GM12878 (cell line): ENCODE results near the gene SECISBP2. TPM values are rescaled to one million over a fixed set of nuclear protein-coding genes. Genes with fewer than 3 reads are reported as not detected.
A peak's percentile ranks its signal among the peaks of the same experiment; 100 is the strongest.

Experiments
- ATAC-seq: fragments of 200-7000 bp; cut with Tn5 transposase; 3 replicates; pipeline ENCODE4 v1.9.1; 2020; ENCODE audit warnings: mild to moderate bottlenecking, moderate library complexity
- BruUV-seq: library from RNA; stranded (reverse); fragments of 400-500 nt; replicated peaks from 2 replicates; lab custom pipeline; 2021; lab: Mats Ljungman, UMichigan
- CTCF ChIA-PET: fragments of 300-600 bp; sonication (Branson Sonifier 250); formaldehyde crosslinking; extraction: SDS; loops from one replicate; lab custom pipeline; 2021; ENCODE audit warnings: inconsistent platforms; lab: Yijun Ruan, JAX
- POLR2A ChIA-PET: fragments of 350-600 bp; formaldehyde crosslinking; extraction: SDS; loops from one replicate; lab custom pipeline; 2021; ENCODE audit warnings: inconsistent platforms; lab: Charles Lee
- RAD21 ChIA-PET: fragments of 300-600 bp; sonication (Branson Sonifier 250); formaldehyde crosslinking; loops from one replicate; lab custom pipeline; 2023; ENCODE audit warnings: antibody characterized with exemption; ENCODE audit not compliant: unreplicated experiment; lab: Charles Lee
- SMC1A ChIA-PET: fragments of 300-600 bp; sonication (Branson Sonifier 250); formaldehyde crosslinking; loops from one replicate; lab custom pipeline; 2023; ENCODE audit not compliant: unreplicated experiment, uncharacterized antibody; lab: Charles Lee
- DNase-seq: peaks from one replicate; pipeline ENCODE4 v3.0.0-alpha.2; 2011; ENCODE audit warnings: low read depth, low spot score
- FAIRE-seq: peaks from 3 replicates; lab custom pipeline; 2011; peaks lifted over from hg19 to GRCh38; lab: Jason Lieb, UNC
- H2AFZ ChIP-seq: 2 replicates; pipeline ENCODE4 v1.6.0; 2011; ENCODE audit warnings: low read depth, low read length, control low read depth; ENCODE audit not compliant: control insufficient read depth
- H3K27ac ChIP-seq: 2 replicates; pipeline ENCODE4 v1.5.1; 2011; ENCODE audit warnings: control low read depth; ENCODE audit not compliant: control insufficient read depth, insufficient read depth
- H3K27me3 ChIP-seq, 2 experiments: replicated peaks in 1 of 2; 2 replicates each; pipeline versions ENCODE4 v1.6.0 to v1.6.1; 2011; ENCODE audit warnings: low read length in 1 of 2; ENCODE audit not compliant: control insufficient read depth in 2 of 2, insufficient read depth in 2 of 2
- H3K36me3 ChIP-seq, 2 experiments: 2 replicates each; pipeline ENCODE4 v1.5.1; 2011; ENCODE audit warnings: low read length in 1 of 2; ENCODE audit not compliant: control insufficient read depth in 2 of 2, insufficient read depth in 2 of 2
- H3K4me1 ChIP-seq: 2 replicates; pipeline ENCODE4 v1.6.1; 2011; ENCODE audit warnings: mild to moderate bottlenecking, low read length, moderate library complexity, mixed read lengths; ENCODE audit not compliant: control insufficient read depth, insufficient read depth
- H3K4me2 ChIP-seq: 2 replicates; pipeline ENCODE4 v1.6.0; 2011; ENCODE audit warnings: control low read depth; ENCODE audit not compliant: control insufficient read depth, insufficient read depth
- H3K4me3 ChIP-seq: fragments of 200-600 bp; sonication (generic); 2 replicates; pipeline ENCODE4 v1.5.1; 2016
- H3K79me2 ChIP-seq: 2 replicates; pipeline ENCODE4 v1.6.0; 2011; ENCODE audit warnings: low read length; ENCODE audit not compliant: control insufficient read depth, insufficient read depth
- H3K9ac ChIP-seq: 2 replicates; pipeline ENCODE4 v1.8.0; 2011; ENCODE audit warnings: low read length, control low read depth, mixed read lengths; ENCODE audit not compliant: control insufficient read depth, insufficient read depth
- H3K9me3 ChIP-seq: replicated peaks from 3 replicates; pipeline ENCODE4 v1.5.1; 2011; ENCODE audit warnings: mild to moderate bottlenecking, low read length; ENCODE audit not compliant: control insufficient read depth, insufficient read depth
- H4K20me1 ChIP-seq: 2 replicates; pipeline ENCODE4 v1.6.0; 2011; ENCODE audit not compliant: control insufficient read depth, insufficient read depth
- ATF2 ChIP-seq: IDR thresholded peaks from 2 replicates; pipeline ENCODE4 v1.6.1; 2012; ENCODE audit warnings: low read length, inconsistent platforms
- CEBPB ChIP-seq, 2 experiments: fragments of 150-350 bp in 1 of 2; IDR thresholded peaks; 2 replicates each; pipeline ENCODE4 v1.6.1; 2012 to 2014; ENCODE audit warnings: low read depth in 2 of 2, low read length in 2 of 2, borderline replicate concordance in 1 of 2, inconsistent platforms in 1 of 2
- ESRRA ChIP-seq: IDR thresholded peaks from 2 replicates; pipeline ENCODE4 v1.6.1; 2012; ENCODE audit warnings: mild to moderate bottlenecking, low read length, improper control_type of control experiment
- EZH2 ChIP-seq: IDR thresholded peaks from 2 replicates; pipeline ENCODE4 v1.6.1; 2012; ENCODE audit warnings: low read depth, mild to moderate bottlenecking, control low read depth, inconsistent platforms, low read length, borderline replicate concordance; ENCODE audit not compliant: control insufficient read depth
- FOXM1 ChIP-seq: IDR thresholded peaks from 2 replicates; pipeline ENCODE4 v1.6.1; 2012; ENCODE audit warnings: low read depth, mild to moderate bottlenecking, inconsistent platforms, low read length, moderate library complexity
- POLR2AphosphoS2 ChIP-seq: IDR thresholded peaks from 2 replicates; pipeline ENCODE4 v1.6.1; 2011; ENCODE audit warnings: low read depth, mild to moderate bottlenecking, low read length, improper control_type of control experiment, moderate library complexity
- STAT1 ChIP-seq: fragments of 450-650 bp; conservative IDR thresholded peaks from 2 replicates; pipeline ENCODE4 v1.6.1; 2014; ENCODE audit warnings: antibody characterized with exemption, mild to moderate bottlenecking
- SUZ12 ChIP-seq: fragments of 200-600 bp; sonication (generic); IDR thresholded peaks from one replicate; pipeline ENCODE4 v1.6.1; 2018; ENCODE audit warnings: antibody characterized with exemption, mild to moderate bottlenecking; ENCODE audit not compliant: unreplicated experiment
- ZNF622 ChIP-seq: fragments of 450-650 bp; IDR thresholded peaks from 2 replicates; pipeline ENCODE4 v1.6.1; 2017; ENCODE audit warnings: mild to moderate bottlenecking, inconsistent platforms
- WGBS: methylation state at CpG from one replicate; pipeline ENCODE4 v1.1.6; 2016; ENCODE audit warnings: low lambda C conversion rate; ENCODE audit not compliant: insufficient replicate concordance, insufficient coverage; ENCODE audit errors: missing lambda C conversion rate; 5-methylcytosine and 5-hydroxymethylcytosine counted together
- in situ Hi-C: fragments of 300-500 bp; cut with MboI; formaldehyde crosslinking; loops from 9 replicates; pipeline ENCODE4 v1.14.3; 2018; ENCODE audit warnings: mixed read lengths
- intact Hi-C: fragments of 100-400 bp; cut with micrococcal nuclease; formaldehyde crosslinking; loops from one replicate; pipeline ENCODE4 v1.14.2; 2022; ENCODE audit not compliant: unreplicated experiment
- polyA plus RNA-seq, 11 experiments: library from polyadenylated mRNA; depleted of rRNA in 4 of 11; unstranded in 6 of 11; stranded (reverse) in 5 of 11; fragments of >200 nt; fragmentation: Nextera tagmentation in 4 of 11; fragmentation: Illumina TruSeq in 1 of 11; extraction: Ambion mirVana in 4 of 11; extraction: Trizol in 1 of 11; gene quantifications; 1 replicate in 1 of 11; 2 replicates in 10 of 11; pipeline versions ENCODE4 v1.2.1 to v1.2.3, GENCODE V29; 2011 to 2016; ENCODE audit warnings: inconsistent platforms in 2 of 11, missing spikeins in 2 of 11, low read depth in 1 of 11
- total RNA-seq, 4 experiments: library from RNA; depleted of rRNA in 3 of 4; stranded (reverse); fragments of >200 nt in 3 of 4; fragmentation: Illumina TruSeq in 1 of 4; extraction: Trizol in 1 of 4; gene quantifications; 2 replicates each; pipeline versions ENCODE4 v1.2.1 to v1.2.3, GENCODE V29; 2013 to 2021

Gene SECISBP2
- total and polyA plus RNA-seq, 10 of the 15 experiments (the other 5 are each of a cell fraction or from before 2014, with no cell fraction given): 4.6 to 50.5 (median 31.9) TPM

GRCh38 chr9:89319015-89319905 is 960 bp downstream of the SECISBP2 start (continued):
- TF ChIP-seq FOXM1: peak; percentile 46

- POLR2A ChIA-PET: interaction anchor here (0.7 to 1.7 kb wide), 3 partner anchors 9 to 225 kb away, joined by 3 to 5 read pairs (median 3); no protein-coding TSS in a partner anchor
- Histone ChIP-seq H2AFZ (no peak overlapping the region), H3K36me3 (peaks cover 0 to 13% of the 10 kb centered on the region in 2 experiments; a peak in 1 of 4 replicates), H3K4me2 (0 out of 2 replicates have a peak overlapping the region, but pooled peaks have one; percentile 8), H3K4me1 (no peaks in the 10 kb centered on the region), H3K79me2 (peaks cover 47% of the 10 kb centered on the region), H3K9ac (no peak overlapping the region), H3K9me3 (no peaks in the 10 kb centered on the region), H3K27ac (no peak overlapping the region; the same call in 1 of the 2 replicates), H4K20me1 (no peaks in the 10 kb centered on the region), H3K4me3 (no peak overlapping the region; the same call in 1 of the 2 replicates), H3K27me3 (no peaks in the 10 kb centered on the region)
- in situ Hi-C loops (loop anchor here (25.0 kb wide), 1 partner anchor 1761 kb away; no protein-coding TSS in a partner anchor), intact Hi-C loops (no loop called here)
- DNase-seq (no peak), FAIRE-seq (no peak), ATAC-seq (no peak)
- SMC1A ChIA-PET: interaction anchor here (0.7 to 4.8 kb wide), 10 partner anchors 9 to 226 kb away, joined by 3 to 20 read pairs (median 4); no protein-coding TSS in a partner anchor
- CTCF ChIA-PET: interaction anchor here (1.2 to 2.5 kb wide), 4 partner anchors 10 to 226 kb away, joined by 3 to 11 read pairs (median 7); no protein-coding TSS in a partner anchor
- no TSS peak for BruUV-seq
- RAD21 ChIA-PET: interaction anchor here (1.2 to 3.1 kb wide), 2 partner anchors 17 to 225 kb away, joined by 4 to 12 read pairs; no protein-coding TSS in a partner anchor
- TF ChIP-seq STAT1: no peak
- TF ChIP-seq EZH2: no peak
- no peak for TF ChIP-seq SUZ12
- no peak for TF ChIP-seq ESRRA
- TF ChIP-seq ATF2: no peak
- no peak for TF ChIP-seq ZNF622
- TF ChIP-seq POLR2AphosphoS2: no peak
- no peak for TF ChIP-seq CEBPB (IDR thresholded peaks at IDR 0.05; ENCODE audit: borderline replicate concordance in 1 of 2, low read depth in 2 of 2, low read length in 2 of 2)
- WGBS: 55% methylated on average over 4 of the region's 4 CpGs
Observed at GRCh38 chr9:89323390-89323789, 5.1 kb downstream of the SECISBP2 start.
